ENCODE data around the gene CALHM3.

- TF ChIP-seq CTCF (conservative IDR thresholded peaks at IDR 0.05; ENCODE audit: low read length) (no peak), EZH2phosphoT487 (IDR thresholded peaks at IDR 0.05; ENCODE audit: borderline replicate concordance, low read depth, low read length) (no peak)
Measured at GRCh38 chr10:103465411-103466179, 13.4 kb downstream of the CALHM3 start.
